Stimulated activated CD4-positive, alpha-beta T cell treated with anti-CD3 and anti-CD28 coated beads, Interleukin-15, amount 100 ng/mL, for 48 hours (primary cell): ENCODE data around the gene PTPMT1.
A peak's percentile ranks its signal among the peaks of the same experiment; 100 is the strongest.
"Not testable (repeated sequence)": the region's sequence is repeated elsewhere in the genome, so short reads cannot be mapped to it uniquely, and the experiment has no call there.

ENCODE experiments used
- DNase-seq, 2 donors: peaks; one replicate each; pipeline ENCODE4 v3.0.0-alpha.2; 2020; ENCODE audit warnings: low read depth in 2 of 2

Gene PTPMT1

DNA sequence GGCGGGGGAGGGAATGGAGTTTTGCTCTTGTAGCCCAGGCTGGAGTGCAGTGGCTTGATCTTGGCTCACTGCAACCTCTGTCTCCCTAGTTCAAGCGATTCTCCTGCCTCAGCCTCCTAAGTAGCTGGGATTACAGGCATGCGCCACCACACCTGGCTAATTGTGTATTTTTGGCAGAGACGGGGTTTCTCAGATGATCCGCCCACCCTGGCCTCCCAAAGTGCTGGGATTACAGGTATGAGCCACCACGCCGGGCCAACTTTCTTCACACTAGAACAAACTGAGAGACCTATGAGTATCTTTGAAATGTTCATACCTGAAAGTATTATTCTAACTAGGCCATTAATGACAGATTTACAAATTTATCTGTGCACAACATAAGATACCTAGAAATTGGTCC, 19.1 kb upstream of the PTPMT1 start:
- DNase-seq: not testable (repeated sequence)

DNA sequence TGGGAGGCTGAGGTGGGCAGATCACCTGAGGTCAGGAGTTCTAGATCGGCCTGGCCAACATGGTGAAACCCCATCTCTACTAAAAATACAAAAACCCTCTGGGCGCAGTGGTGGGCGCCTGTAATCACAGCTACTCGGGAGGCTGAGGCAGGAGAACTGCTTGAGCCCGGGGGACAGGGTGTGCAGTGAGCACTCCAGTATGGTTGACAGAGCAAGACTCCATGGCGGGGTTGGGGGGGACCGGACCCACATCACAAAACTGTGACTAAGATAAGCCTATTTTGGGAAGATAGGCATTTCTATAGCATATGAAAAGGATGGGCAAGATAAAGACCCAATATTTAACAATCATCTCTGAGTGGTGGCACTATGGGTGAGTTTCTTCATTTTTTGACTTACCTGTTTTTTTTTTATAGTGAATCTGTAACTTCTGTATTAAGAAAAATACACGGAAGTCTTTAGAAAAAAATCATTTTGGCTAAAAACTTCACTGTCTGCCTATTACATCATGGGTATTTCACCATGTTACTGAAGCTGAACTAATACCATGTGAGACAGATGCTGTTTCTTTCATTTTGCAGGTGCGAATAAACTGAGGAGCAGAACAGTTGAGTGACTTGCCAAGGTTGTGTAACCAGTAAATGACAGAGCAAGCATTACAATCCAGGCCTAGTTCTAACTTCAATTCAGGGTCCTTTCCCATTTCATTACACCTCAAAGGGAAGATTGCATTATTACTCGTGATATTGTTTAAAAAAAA, 14.9 kb upstream of the PTPMT1 start:
- DNase-seq: no peak

DNA sequence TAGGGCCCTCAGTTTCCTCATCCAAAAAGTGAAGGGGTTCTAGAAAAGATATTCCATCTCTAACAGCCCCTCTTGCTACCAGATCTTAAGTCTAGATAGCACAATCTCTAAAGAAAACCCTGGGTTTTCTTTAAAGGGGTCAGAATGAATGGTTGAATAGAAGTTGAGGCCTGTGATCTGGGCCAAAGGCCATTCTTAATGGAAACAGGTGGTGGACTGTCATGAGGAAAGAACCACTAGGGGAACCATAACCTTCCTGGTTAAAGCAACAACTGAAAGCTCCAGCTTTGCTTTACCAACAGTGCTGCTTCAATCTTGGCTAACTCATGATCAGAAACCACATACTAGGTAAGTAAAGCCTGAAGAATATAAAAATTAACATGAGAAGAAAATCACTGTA, 14.3 kb upstream of the PTPMT1 start:
- DNase-seq: no peak

DNA sequence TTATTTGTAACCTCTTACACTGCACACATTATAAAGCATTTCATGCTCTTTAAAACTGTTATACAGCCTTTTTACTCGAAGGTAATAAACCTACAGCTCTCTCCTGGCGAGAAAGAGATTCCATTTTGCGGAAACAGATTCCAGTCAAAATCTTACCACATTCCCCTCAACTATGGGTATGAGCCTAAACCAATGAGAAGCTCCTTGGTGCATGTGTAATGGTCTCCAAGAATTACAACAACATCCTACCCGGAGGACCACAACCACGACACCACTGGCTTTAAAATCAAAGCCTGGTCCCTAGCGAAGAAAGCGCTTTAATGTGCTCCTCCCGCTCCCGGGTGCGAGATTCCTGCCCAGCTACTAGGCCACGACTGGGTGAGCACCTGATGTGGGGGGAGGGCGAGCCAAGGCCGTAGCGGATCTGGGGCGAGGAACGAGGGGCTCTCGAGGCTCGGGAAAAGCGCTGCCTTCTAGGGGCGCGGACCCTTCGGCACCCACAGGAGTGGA, 13.3 kb upstream of the PTPMT1 start:
- no peak for DNase-seq

DNA sequence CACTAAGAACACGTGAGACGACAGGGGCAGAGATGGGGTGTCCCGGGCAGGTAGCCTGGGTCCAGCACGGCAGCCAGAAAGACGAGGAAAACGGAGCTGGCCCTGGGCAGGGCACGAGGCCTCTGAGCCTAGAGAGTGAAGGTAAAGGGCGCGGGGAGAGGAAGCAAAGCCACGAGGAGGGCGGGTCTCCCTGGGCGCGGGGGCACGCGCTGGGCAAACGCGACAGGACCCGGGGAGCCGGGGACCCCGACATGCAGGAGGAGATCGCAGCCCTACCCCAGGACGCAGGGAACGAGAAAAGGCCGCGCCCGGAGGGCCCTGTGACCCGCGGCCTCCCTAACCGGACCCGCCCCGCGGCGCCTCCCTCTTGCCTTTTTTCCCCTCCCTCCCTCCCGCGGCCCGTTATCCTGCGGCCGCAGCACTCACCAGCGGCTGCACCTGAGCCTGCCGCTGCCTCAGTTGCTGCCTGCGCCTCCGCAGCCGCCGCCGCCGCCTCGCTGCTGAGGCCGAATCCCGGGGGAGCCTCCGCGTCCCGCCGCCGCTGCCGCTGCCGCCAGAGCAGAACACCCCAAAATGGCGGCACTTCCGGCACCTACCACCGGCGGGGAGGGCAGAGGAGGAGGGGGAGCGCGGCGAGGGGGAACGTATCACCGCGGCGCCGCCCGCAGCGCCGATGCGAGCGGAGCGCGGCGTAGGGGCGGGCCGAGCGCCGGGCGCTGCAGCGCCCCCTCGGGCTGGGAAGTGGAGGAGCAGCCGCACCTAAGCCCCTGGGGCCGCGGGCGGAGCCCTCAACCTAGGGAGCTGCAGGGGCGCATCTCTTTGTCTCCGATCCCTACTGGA, 12.6 kb upstream of the PTPMT1 start, which contains the start of gene CELF1:
Gene CELF1 (minus strand): TSS at position 567 of the 840 bp plus-strand sequence. CDS start 53,609 bp downstream, outside the sequence.
- peak; percentile 87 to 92 for DNase-seq

DNA sequence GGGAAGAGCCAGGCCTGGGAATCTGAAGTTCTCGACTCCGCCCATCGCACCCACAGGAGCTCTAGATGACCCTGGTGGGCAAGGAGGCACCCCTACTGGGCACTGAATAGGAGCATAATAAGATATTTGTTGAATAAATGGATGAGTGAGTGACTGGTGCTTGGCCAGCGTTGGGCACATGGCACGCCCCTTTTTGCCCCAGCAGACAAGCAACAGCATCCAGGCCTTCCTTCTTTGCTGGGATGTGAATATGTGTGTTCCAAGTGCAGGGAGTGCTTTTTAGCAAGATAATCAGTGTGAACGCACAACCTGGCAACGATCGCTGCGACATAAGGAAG, 12.0 kb upstream of the PTPMT1 start:
- DNase-seq: no peak

DNA sequence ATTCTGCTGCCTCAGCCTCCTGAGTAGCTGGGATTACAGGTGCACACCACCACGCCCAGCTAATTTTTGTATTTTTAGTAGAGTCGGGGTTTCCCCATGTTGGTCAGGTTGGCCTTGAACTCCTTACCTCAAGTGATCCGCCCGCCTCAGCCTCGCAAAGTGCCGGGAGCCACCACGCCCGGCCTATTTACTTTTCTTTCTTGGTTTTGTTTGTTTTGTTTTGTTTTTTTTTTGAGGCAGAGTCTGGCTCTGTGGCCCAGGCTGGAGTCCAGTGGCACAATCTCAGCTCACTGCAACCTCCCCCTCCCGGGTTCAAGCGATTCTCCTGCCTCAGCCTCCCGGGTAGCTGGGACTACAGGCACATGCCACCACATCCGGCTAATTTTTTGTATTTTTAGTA, 8.4 kb upstream of the PTPMT1 start:
- DNase-seq: not testable (repeated sequence)

DNA sequence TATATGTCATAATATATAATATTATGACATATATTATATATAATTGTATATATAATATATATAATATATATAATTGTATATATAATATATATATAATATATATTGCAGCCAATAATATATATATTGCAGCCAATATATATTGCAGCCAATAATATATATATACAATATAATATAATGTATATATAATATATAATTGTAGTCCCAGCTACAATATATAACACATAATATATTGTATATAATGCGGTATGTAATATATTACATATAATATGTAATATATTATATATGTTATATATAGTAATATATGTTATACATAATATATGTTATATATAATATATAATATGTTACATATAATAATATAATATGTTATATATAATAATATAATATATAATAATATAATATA, 6.7 kb upstream of the PTPMT1 start:
- no peak for DNase-seq

DNA sequence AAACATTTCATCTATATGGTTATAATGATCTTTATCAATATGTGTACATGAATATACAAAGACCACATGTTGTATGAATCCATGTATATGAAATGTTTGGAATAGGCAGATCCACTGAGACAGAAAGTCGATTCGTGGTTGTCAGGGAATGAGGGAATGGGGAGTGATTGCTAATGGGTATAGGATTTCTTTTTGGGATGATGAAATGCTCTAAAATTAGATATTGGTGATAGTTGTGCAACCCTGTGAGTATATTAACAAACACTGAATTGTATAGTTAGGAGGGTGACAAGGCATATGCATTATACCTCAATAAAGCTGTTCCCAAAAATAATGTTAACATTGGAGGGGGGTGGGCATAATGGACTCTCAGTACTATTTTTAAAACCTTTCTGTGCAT, 5.0 kb upstream of the PTPMT1 start:
- no peak for DNase-seq

DNA sequence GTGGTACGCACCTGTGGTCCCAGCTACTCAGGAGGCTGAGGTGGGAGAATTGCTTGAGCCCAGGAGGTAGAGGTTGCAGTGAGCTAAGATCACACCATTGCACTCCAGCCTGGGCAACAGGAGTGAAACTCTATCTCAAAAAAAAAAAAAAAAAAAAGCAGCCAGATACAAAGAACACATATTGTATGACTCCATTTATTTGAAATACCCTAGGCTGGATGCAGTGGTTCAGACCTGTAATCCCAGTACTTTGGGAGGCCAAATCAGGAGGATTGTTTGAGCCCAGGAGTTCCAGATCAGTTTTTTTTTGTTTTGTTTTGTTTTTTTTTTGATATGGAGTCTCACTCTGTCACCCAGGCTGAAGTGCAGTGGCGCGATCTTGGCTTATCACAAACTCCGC, 3.0 kb upstream of the PTPMT1 start:
- DNase-seq: not testable (repeated sequence)

DNA sequence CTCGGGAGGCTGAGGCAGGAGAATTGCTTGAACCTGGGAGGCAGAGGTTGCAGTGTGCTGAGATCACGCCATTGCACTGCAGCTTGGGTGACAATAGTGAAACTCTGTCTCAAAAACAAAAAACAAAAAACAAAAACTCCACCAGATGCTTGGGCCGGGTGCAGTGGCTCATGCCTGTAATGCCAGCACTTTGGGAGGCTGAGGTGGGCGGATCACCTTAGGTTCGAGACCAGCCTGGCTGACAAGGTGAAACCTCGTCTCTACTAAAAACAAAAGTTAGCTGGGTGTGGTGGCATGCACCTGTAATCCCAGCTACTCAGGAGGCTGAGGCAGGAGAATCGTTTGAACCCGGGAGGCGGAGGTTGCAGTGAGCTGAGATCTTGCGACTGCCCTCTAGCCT, 1.0 kb upstream of the PTPMT1 start:
- not testable (repeated sequence) for DNase-seq

DNA sequence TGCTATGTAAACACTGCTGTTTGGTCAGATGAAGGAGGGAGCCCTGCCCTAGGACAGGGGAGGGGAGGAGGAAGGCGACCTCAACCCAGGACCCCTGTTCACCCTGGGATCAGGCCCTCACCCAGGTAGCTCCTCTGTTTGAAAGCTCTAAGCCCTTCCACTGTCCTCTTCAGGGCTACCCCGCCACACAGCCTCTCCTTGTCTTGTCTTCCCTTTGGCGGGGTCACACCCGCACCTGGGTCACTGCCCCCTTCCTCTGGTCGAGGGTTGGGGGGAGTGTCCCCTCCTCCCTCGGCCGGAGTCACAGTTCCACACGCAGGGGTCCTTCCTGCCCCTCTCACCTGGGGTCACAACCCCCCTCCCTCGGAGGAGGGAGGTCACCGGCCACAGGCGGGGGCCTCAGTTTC, 463 bp upstream of the PTPMT1 start:
- DNase-seq: no peak

DNA sequence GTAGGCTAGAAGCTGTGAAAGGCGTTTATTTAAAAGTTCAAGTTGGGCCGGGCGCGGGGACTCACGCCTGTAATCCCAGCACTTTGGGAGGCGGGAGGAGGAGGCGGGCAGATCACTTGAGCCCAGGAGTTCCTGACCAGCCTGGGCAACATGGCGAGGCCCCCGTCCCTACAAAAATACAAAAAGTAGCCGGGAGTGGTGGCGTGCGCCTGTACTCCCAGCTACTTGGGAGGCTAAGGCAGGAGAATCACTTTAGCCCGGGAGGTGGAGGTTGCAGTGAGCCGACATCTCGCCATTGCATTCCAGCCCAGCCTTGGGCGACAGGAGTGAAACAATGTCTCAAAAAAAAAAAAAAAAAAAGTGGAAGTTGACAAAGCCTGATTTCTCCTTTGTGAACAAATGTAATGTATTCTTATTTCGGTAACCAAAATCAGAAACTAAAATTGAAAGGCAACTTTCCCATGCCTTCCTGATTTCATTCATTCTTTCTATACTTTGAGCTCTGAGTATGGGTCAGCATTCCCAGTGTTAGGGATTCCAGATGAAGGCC, 825 bp downstream of the PTPMT1 start:
- no peak for DNase-seq

DNA sequence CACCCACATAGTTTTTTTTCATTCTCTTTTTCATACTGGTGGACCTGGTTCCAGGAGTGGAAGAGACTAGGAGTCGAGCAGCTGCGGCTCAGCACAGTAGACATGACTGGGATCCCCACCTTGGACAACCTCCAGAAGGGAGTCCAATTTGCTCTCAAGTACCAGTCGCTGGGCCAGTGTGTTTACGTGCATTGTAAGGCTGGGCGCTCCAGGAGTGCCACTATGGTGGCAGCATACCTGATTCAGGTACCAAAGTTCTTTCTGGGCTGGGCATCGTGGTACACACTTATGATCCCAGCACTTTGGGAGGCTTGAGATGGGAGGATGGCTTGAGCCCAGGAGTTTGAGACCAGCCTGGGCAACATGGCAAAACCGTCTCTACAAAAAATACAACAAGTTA, 4.2 kb downstream of the PTPMT1 start:
- no peak for DNase-seq

DNA sequence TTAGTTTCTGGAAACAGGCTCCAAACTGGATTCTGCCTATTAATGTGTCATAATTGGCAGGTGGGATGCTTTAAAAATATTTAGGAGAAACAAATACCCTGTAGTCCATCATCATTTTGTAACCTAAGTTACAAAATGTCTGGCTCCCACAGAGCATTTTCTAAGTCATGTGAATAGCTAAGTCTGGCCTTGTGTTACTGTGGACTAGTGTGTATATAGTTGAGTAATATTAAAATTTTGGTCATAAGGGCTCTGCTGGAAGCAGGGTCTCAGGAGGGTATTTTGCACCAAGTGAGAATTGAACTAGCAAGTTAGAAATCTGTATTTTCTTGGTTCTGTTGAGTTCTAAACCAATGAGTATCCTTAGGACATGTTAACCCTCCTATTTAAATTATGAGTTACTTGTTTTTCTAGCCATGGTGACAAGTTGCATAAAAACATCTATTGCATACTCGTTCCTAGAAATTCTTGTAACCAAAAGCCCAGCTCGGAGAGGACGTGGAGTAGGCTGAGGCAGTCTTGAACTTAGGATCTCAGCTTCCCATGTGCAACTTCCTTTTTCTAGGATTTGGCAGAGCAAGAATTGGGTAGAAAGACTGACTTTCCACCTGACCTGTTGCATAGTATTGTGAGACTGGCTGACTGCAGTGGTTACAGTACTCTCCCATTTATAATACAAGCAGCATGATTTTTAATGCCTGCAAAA, 5.4 kb downstream of the PTPMT1 start:
- DNase-seq: no peak

DNA sequence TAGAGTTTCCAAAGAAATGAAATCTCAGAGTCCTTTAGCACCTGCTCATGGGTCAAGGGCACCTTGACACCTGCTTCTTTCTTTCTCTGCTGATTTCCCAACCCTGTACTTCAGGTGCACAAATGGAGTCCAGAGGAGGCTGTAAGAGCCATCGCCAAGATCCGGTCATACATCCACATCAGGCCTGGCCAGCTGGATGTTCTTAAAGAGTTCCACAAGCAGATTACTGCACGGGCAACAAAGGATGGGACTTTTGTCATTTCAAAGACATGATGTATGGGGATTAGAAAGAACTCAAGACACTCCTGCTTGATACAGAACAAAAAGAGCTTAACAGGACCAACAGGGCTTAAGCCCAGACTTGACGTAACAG, 5.9 kb downstream of the PTPMT1 start:
- no peak for DNase-seq

DNA sequence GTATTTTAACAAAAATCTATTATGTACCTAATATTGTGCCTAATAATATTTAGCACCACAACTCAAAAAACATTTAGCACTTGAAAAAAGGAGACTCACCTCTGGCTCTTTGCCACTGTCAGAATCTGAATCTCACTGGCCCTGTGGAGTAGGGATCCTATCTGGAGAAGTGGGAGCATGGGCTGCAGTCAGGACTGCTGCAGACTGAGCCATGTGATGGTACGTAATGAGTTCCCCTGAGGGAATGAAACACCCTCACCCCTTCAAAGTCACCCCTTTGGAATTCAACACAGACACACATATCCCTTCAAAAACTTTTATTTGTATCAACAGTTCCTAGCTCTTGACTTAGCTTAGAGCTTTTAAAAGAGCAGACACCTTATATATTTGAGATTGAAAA, 6.5 kb downstream of the PTPMT1 start:
- DNase-seq: no peak

DNA sequence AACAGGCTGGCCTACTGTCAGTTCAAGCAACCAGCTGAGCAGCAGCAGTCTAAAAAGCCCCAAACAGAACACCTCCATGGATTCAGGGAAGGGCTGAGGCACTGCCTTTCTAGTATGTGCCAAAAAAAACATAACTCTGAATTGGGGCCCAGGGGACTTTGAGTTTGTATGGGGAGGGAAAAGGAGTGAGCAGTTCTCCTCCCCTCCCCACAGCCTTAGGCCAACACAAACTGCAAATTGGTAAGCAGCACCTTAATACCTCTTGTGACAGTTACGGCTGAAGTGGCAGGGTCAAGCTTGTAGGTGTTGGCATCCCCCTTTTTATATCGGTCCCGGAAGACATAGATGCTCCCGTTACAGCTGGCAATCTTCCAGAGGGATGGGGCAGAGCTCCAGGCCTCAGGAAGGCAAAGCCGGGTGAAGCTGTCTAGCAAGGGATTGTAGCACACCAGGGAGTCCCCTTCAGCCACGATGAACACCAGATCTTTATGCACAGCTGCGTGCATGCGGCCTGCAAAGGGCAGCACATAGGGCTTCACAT, 7.4 kb downstream of the PTPMT1 start:
- no peak for DNase-seq

DNA sequence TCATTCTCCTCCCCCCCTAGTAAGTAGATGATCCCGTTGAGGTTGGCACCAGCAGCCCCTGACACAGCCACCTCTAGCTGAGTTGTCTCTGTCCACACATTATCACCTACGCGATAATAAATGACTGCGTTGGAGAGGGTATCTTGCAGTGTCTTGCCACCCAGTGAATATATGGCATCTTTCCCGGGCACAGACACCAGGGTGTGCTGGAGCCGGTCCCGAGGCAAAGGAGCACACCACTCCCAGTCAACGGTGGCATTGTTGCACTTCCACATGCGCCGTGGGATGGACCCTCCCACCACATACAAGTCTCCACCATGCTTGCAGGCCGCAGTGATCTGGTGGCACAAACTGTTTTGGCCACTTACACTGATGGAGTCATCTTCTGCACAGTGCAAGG, 7.9 kb downstream of the PTPMT1 start:
- no peak for DNase-seq

DNA sequence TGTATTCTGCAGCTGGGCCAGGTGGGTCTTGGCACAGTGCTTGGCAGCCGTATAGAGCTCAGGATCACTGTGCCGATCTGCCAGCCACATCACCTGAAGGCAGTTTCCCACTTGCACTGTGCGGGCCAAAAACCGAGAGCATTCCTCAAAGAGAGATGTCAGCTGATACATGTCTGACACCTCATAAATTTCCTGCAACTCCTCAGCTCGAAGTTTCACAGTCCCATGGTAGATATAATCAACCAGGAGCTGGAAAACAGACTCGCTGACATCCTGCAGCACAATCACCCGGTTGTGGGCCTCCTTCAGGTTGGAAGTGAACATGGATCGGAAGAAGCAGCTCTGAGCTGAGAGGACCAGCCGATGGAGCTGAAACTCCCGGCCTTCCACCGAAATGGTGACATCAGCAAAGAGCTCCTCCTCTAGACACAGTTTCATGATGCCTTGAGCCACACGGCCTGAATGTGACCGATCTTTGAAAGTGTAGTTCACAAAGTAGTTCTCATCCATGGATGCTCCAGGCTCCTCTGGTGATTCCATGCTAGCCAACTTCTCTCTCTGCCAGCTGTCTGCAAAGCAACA, 12.2 kb downstream of the PTPMT1 start:
- DNase-seq: no peak
